Pancreas (tissue), 10 donors: ENCODE measurements around the gene NFIA. TPM values are rescaled to one million over a fixed set of nuclear protein-coding genes. Genes with fewer than 3 reads are reported as not detected.

Experiments
- ATAC-seq, 4 donors: fragments of 200-7000 bp; cut with Tn5 transposase; one replicate each; pipeline versions ENCODE4 v1.8.0 to v1.9.1; 2020; ENCODE audit warnings: mild to moderate bottlenecking in 4 of 4, moderate library complexity in 4 of 4
- DNase-seq, 6 donors: peaks; one replicate each; pipeline ENCODE4 v3.0.0-alpha.2; 2020
- FAIRE-seq: peaks from 2 replicates; lab custom pipeline; 2012; peaks lifted over from hg19 to GRCh38; lab: Jason Lieb, UNC
- H3K27ac ChIP-seq, 4 donors: fragments of 200-600 bp; sonication (generic); 1 replicate in 3 of 4; 2 replicates in 1 of 4; pipeline versions ENCODE4 v1.5.0 to v1.8.0; 2020
- H3K27me3 ChIP-seq, 4 donors: fragments of 200-600 bp; one replicate each; pipeline ENCODE4 v1.8.0; 2021
- H3K36me3 ChIP-seq, 3 donors: fragments of 200-600 bp; sonication (generic) in 1 of 3; one replicate each; pipeline versions ENCODE4 v1.5.0 to v1.8.0; 2020 to 2021
- H3K4me1 ChIP-seq, 3 donors: fragments of 200-600 bp; one replicate each; pipeline ENCODE4 v1.8.0; 2021
- H3K4me3 ChIP-seq, 4 donors: fragments of 200-600 bp; sonication (generic) in 2 of 4; one replicate each; pipeline versions ENCODE4 v1.5.0 to v1.8.0; 2020 to 2021
- H3K9me3 ChIP-seq, 4 donors: fragments of 200-600 bp; one replicate each; pipeline ENCODE4 v1.8.0; 2021
- CTCF ChIP-seq, 4 donors: fragments of 200-600 bp; sonication (generic) in 3 of 4; IDR thresholded peaks; one replicate each; pipeline versions ENCODE4 v1.5.0 to v1.8.0; 2021; ENCODE audit warnings: antibody characterized with exemption in 4 of 4
- WGBS, 2 donors: extraction: QIAGEN DNeasy Blood & Tissue Kit; methylation state at CpG; one replicate each; pipeline ENCODE4 v1.1.7; 2013; 5-methylcytosine and 5-hydroxymethylcytosine counted together
- intact Hi-C, 3 donors: fragments of 100-400 bp; cut with DNase I; formaldehyde crosslinking; loops; one replicate each; pipeline versions ENCODE4 v1.11.1 to v1.14.2; 2022
- polyA plus RNA-seq, 2 donors: library from polyadenylated mRNA; stranded (reverse); fragments of 200-250 nt; gene quantifications; one replicate each; pipeline ENCODE4 v1.2.3, GENCODE V29; 2013
- total RNA-seq, 6 donors: library from RNA; stranded (reverse); fragmentation: NEBNext Ultra II Directional in 4 of 6; extraction: Animal tissue kit (Norgen Biotek cat#: 25700) in 4 of 6; gene quantifications; one replicate each; pipeline versions ENCODE4 v1.2.1 to v1.2.4, GENCODE V29; 2021 to 2023
- donor health status: healthy with polysubstance abuse.
- donor health status: DM: no; HTN: no; CAD: no; lungs with moderate emphysema.
- donor health status: DM: no; HTN: no; CAD: no.
- donor health status: control.
- donor health status: control.
- donor health status: Bipolar disorder and iron deficiency.
- donor health status: DM: yes; HTN: yes; CAD: no.
- donor health status: DM: no; HTN: no; CAD: no.
- donor health status: DM: no; HTN: no; CAD: no.
- donor health status: DM: yes; HTN: yes; CAD: no.

The NFIA gene
- total and polyA plus RNA-seq, 8 donors: 4.9 to 48.1 (median 30.2) TPM

- Histone ChIP-seq H3K27me3 (no peaks in the 10 kb centered on the region), H3K9me3 (no peaks in the 10 kb centered on the region), H3K27ac (peak overlapping the region in 2 of 4 donors; percentile 6 to 59), H3K4me1 (peaks cover 4 to 35% (median 31%) of the 10 kb centered on the region in 3 donors), H3K36me3 (no peaks in the 10 kb centered on the region), H3K4me3 (peak overlapping the region in 1 of 4 donors; percentile 23)
- FAIRE-seq (no peak), ATAC-seq (peak in 2 of 4 donors; percentile 12 to 28), DNase-seq (no peak)
- TF ChIP-seq CTCF (IDR thresholded peaks at IDR 0.05): no peak
- intact Hi-C loops: no loop called here
- WGBS, 2 donors: 56 to 59% methylated on average over 2 of the region's 2 CpGs
These were observed 159.6 kb downstream of the NFIA start for GRCh38 chr1:61241973-61242381.

- intact Hi-C loops: no loop called here
- Histone ChIP-seq H3K27me3 (no peaks in the 10 kb centered on the region), H3K4me3 (no peak overlapping the region), H3K36me3 (no peaks in the 10 kb centered on the region), H3K4me1 (peaks cover 4 to 31% (median 30%) of the 10 kb centered on the region in 3 donors), H3K27ac (peak overlapping the region in 1 of 4 donors; percentile 38), H3K9me3 (no peaks in the 10 kb centered on the region)
- DNase-seq (no peak), ATAC-seq (peak in 3 of 4 donors; percentile 39 to 51 (median 43)), FAIRE-seq (no peak)
- TF ChIP-seq CTCF (IDR thresholded peaks at IDR 0.05): no peak
- WGBS, 2 donors: 29 to 32% methylated on average over 1 of the region's 1 CpG
These were observed 161.8 kb downstream of the NFIA start for GRCh38 chr1:61244114-61244513.

GRCh38 chr1:61245696-61246400 lies 163.5 kb downstream of the NFIA start:
- Histone ChIP-seq H3K27ac (no peak overlapping the region), H3K4me3 (no peak overlapping the region), H3K9me3 (no peaks in the 10 kb centered on the region), H3K27me3 (no peaks in the 10 kb centered on the region), H3K36me3 (no peaks in the 10 kb centered on the region), H3K4me1 (peaks cover 2 to 30% (median 24%) of the 10 kb centered on the region in 3 donors)
- DNase-seq: no peak
- intact Hi-C loops: no loop called here
- no peak for FAIRE-seq
- WGBS, 2 donors: 79 to 84% methylated on average over 7 of the region's 7 CpGs
- TF ChIP-seq CTCF (IDR thresholded peaks at IDR 0.05): no peak
- no peak for ATAC-seq

DNA sequence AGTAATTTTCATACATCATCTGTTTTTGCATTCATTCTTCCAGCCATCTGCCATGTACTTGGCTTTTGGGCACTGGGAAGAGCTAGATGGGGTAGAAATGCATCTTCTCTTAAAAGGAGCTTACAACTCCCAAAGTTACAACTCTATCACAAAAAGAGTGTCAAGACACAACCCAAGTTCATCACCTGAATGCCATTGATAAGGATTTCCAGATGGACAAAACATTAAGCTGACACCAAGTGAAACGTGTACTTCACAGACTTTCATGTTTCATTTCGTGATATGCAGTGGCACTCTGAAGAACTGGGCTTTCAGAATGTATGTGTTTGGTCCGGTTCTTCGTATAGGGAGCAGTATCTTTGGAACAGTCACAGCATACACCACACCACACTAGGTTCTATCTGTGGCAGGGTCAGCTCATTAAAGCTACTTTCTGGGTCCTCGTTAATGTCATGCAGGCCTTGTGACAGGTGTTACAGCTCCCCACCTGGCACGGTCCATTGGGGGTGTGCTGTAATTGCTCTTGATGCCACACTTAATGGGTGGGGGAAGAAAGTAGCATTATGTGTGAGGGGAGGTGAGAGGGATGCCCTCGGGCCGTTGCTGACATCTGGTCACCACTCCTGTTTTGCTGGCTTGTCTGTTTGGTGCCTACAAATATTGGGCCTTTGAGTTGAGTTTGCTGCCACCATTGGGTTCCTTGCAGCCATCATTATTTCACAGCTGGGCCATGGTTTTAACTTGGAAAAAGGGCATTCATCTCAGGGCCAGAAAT lies 164.9 kb downstream of the NFIA start:
- DNase-seq (no peak), FAIRE-seq (no peak), ATAC-seq (no peak)
- no peak overlapping the region for H3K27ac ChIP-seq
- no peak for TF ChIP-seq CTCF (IDR thresholded peaks at IDR 0.05)
- no peaks in the 10 kb centered on the region for H3K9me3 ChIP-seq
- 95% methylated on average over 8 of the region's 8 CpGs for WGBS, 2 donors
- H3K4me1 ChIP-seq: peaks cover 0 to 23% (median 18%) of the 10 kb centered on the region in 3 donors
- H3K36me3 ChIP-seq: no peaks in the 10 kb centered on the region
- no peak overlapping the region for H3K4me3 ChIP-seq
- no peaks in the 10 kb centered on the region for H3K27me3 ChIP-seq
- intact Hi-C loops: no loop called here
